GM11168 (cell line): ENCODE results near the gene EID3.
"Not testable (repeated sequence)": the region's sequence is repeated elsewhere in the genome, so short reads cannot be mapped to it uniquely, and the experiment has no call there.

Experiments used
- in situ Hi-C: fragments of 300-500 bp; cut with MboI; formaldehyde crosslinking; loops from one replicate; pipeline ENCODE4 v1.12.0; 2022; ENCODE audit warnings: low sequenced_read_pairs; ENCODE audit not compliant: unreplicated experiment

EID3 gene

GRCh38 chr12:104303538-104304151 lies at the start of gene EID3:
EID3 (plus strand) TSS chr12:104303739; CDS start chr12:104303935, 196 bp downstream.
- in situ Hi-C loops: no loop called here

DNA sequence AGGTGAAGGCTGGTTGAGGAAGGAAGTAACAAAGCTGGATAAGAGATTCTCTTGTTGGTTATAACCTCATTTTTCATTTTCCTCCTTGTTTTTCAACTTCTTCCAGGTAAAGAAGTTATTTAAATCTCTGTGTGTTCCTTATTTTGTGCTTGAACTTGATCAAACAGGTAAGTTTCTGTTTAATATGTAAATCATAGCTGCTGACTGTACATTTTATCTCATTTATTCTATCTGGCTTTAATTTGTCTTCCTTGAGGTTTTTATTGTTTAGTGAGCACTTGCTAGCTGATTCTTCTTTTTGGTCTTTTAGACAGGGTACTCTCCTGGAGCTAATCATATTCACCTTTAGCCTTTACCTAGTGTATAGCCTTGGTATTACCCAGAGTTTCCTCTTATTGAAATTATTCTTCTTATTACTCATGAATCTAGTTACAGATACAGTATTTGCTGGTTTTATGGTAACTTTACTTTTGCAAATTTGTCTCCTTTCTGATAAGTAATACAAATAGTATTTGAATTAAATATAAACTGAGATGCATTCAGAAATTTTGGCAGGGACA lies 45.5 kb upstream of the EID3 start:
- in situ Hi-C loops: no loop called here

GRCh38 chr12:104258476-104259067 lies 45.0 kb upstream of the EID3 start:
- in situ Hi-C loops: no loop called here

- in situ Hi-C loops: no loop called here
Observed at GRCh38 chr12:104263026-104263425, 40.5 kb upstream of the EID3 start.

- in situ Hi-C loops: no loop called here
Observed at GRCh38 chr12:104263580-104264358, 39.8 kb upstream of the EID3 start.

GRCh38 chr12:104265436-104265835 lies 38.1 kb upstream of the EID3 start:
- in situ Hi-C loops: not testable (repeated sequence)

GRCh38 chr12:104272938-104273337 lies 30.6 kb upstream of the EID3 start:
- in situ Hi-C loops: no loop called here

DNA sequence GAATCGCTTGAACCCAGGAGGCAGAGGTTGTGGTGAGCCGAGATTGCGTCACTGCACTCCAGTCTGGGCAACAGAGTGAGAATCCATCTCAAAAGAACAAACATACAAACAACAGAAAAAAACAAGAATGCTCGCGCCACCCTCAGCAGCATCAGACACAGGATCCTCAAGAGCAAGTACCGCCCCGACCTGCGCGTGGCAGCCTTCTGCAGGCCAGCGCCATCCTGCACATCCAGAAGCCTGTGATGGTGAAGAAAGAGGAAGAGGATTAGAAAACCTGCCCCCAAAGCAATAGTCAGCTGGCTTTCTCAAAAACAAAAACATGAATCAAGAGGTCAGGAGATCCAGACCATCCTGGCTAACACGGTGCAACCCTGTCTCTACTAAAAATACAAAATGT lies 30.0 kb upstream of the EID3 start:
- in situ Hi-C loops: no loop called here

DNA sequence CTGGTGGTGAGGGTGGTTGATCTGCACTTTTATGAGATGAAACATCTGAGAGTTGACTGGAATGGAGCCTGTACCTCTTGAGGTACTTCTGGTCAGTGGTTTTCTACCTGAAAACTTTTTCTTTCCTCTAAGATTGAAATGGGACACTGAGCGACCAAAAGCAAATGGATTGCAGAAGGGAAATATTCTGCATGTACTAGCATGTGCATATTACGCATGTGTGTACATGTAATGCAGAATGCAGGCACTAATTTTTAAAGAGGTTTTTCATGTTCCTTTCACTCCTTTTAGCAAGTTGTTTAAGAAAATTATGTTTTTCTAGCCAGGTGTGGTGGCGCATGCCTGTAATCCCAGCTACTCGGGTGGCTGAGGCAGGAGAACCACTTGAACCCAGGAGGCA lies 28.7 kb upstream of the EID3 start:
- in situ Hi-C loops: no loop called here

DNA sequence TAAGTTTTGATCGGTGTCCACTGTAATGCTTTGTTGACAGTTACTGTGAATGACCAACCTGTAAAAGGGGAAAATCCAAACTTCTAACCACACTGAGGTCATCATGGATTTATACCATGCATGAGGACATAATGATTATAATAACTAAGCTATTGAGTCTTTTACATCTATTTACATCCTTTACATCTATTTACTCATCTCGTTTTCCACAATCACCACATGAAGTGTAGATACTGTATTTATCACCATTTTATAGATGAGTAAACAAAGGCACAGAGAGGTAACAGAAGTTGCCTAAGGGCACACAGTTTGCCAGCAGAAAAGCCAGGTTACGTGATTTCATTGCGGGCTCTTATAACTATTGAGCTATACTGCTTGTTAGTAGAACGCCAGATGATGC lies 27.9 kb upstream of the EID3 start:
- in situ Hi-C loops: no loop called here

GRCh38 chr12:104276273-104277131 lies 27.0 kb upstream of the EID3 start:
- in situ Hi-C loops: no loop called here

DNA sequence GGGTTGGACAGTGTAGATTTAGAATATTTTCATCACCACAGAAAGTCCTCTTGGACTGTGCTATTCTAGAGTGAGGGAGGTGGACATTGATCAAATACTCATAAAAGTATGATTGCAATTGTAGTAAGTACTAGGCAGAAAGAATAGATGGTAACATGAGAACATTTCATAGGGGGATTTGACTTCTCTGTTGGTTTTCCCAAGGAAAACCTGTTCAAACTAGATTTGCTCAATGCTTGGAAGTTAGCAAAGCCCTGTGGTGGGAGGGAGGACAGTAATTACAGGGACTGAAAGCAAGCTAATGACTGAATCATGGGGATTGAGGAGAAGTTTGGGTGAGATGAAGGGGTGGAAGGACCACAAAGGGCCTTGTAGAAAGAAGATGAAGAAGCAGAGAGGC lies 24.4 kb upstream of the EID3 start:
- in situ Hi-C loops: no loop called here

DNA sequence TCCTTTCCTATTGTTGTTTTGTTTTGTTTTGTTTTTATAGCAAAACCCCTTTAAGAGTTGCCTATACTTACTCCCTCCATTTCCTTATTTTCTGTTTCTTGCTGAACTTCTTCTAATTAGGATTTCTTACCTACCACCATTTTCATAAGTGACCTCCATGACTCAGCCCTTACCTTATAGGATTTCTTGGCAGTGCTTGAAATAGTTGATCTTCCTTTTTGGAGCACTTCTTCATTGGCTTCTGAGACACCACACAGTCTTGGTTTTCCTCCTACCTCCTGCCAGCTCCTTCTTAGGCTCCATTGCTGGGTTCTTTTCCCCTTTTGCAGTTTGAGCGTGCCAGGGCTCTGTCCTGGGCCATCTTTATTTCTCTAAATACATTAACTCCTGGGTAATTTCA lies 23.4 kb upstream of the EID3 start:
- in situ Hi-C loops: no loop called here

- in situ Hi-C loops: no loop called here
Observed at GRCh38 chr12:104280717-104281458, 22.7 kb upstream of the EID3 start.

DNA sequence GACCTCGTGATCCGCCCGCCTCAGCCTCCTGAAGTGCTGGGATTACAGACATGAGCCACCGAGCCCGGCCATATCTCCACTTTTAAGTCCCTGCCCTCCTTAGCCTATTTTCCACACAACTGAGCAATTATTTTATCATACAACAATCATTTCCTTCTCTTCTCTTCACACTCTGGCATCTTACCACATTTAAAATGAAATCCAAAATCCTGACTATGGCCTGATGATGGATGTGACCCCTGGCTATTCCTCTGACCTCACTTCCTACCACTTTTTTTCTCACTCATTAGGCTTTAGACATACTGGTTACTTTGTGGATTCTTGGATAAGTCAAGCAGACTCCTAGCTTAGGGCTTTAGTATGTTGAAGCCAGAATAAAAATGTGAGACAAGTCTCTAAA lies 21.9 kb upstream of the EID3 start:
- in situ Hi-C loops: no loop called here

DNA sequence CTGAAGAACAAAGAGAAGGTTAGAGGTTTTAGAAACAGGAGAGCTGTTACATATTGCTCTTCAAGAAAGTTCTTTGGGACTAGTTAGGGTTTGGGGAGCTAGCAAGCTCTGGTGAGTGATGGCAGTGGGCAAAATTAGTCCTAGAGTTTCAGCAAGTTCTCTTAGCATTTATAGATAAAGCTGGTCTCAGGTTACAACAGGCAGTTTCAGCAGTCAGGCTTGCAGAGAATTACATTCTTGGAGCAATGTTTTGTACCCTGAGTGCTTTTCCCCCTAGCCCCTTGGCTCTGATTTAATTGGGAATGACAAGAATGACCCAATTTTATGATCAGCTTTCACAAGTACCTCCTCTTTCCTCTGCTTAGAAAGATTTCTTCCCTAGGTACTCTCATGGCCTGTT lies 21.4 kb upstream of the EID3 start:
- in situ Hi-C loops: no loop called here

DNA sequence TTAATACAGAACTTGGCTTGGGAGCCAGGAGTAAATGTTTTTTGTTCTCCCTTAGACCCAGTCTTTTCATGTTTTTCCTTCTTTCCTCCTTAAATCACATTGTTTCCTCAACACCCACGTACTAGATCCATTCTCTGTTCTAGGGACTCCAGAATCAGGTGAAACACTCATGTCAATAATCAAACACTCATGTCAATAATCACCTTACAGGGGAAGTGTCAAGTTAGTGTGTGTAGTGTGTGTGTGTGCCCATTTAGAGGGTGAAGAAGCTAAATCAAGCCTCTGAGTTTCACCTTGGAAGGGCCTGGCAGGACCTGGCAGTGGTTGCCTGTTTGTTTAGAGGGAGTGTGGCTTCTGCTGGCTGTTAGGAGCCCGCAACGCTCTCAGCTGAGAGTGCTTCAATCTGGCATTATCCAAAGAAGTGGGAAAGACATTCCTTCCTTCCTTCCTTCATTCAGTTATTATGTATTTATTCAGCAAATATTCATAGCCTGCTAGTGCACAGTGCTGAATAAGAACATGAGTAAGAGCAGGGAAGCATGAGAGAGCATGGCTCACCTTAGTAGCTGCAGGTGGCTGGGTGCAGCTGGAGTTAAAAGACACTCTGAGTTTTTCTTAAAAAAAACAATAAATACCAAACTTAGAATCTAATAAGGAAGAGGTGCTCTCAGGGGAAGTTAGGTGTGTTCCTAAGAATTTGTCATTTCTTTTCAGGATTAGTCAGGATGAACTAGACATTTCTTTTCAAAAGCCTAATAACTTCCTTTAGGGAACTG lies 17.6 kb upstream of the EID3 start:
- in situ Hi-C loops: no loop called here

- in situ Hi-C loops: no loop called here
Observed at GRCh38 chr12:104286516-104287482, 16.7 kb upstream of the EID3 start.
